Stimulated activated CD8-positive, alpha-beta memory T cell treated with anti-CD3 and anti-CD28 coated beads, Interleukin-12 subunit alpha, Interleukin-12 subunit beta, amount 100 ng/mL, for 1 hour (primary cell): ENCODE data around the gene PRSS38.
A peak's percentile ranks its signal among the peaks of the same experiment; 100 is the strongest.

Experiments used
- DNase-seq: peaks from one replicate; pipeline ENCODE4 v3.0.0-alpha.2; 2020; ENCODE audit warnings: low read depth

The PRSS38 gene

DNA sequence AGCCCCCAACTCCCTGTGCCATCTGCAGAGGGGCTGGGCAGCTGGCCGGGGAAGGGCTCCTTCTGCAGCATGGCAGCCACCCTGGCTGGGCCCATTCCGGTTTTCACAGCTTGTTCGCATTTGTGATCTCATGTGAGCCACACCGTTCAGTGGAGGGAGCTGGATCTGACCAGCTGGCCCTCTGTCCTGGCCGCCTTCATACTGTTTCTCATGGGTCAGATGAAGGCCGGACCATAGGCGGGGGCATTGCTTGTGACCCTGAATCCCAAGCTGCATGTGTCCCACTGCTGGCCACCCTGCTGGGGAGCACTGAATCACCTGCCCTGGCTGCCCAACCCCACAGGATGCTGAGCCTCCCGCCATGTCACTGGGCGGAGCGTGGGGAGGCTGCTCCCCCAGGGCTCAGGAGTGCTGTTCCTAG, 36.4 kb upstream of the PRSS38 start:
- no peak for DNase-seq

DNA sequence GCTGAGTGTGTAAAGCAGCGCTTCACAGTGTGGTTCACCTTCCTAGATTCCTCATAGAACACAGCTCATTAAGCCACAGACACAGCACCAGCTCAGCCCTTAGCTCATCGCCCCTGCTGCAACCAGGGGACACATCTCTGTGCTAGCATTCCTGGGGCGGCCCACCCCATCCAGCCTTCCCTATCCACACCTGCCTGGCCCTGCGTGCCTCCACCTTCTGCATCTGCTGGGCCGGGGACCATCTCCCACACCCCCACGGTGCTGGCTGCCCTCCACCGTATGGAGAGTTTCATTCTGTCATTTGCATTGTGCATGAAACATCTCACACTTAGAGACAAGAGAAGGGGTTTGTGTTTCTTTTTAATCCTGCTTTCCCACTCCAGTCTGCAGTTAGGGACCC, 35.8 kb upstream of the PRSS38 start:
- no peak for DNase-seq

DNA sequence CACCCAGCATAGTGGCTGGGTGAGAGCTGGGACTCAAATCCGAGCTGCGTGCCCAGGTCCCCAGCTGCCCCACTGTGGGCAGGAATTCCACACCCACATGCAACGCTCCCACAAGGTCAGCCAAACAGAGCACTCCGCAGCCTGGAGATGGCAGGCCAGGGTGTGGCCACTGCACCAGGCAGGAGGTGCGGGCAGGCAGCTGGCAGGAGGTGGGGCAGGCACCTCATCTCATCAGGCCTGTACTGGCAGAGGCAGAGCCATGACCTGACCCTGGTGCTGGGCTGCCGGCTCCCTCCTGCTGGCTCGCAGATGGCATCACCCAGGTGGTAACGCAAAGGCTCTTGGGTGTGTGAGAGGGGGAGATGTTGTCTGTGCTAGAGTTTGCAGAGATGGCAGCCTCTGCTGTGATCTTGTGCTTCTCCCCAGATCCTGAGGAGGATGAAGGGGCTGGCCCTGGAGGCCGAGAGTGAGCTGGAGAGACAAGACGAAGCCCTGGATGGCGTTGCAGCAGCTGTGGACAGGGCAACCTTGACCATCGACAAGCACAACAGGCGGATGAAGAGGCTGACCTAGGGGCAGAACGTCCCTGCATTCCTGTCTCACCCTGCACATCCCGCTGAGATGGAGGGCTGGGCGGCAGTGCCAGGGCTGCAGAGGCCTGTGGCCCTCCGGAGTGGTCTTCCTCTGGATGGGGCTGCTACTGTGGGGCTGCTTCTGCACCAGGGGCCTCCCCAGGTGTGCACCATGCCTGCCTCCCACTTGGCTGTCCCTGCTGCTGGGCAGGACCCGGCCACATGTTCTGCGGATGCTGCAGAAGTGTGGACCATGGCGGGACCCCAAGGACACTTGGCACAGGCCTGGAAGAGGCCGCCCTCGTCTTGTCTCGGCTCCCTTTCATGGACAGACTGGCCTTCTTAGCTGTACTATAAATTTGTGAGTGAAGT, 35.1 kb upstream of the PRSS38 start:
- no peak for DNase-seq

DNA sequence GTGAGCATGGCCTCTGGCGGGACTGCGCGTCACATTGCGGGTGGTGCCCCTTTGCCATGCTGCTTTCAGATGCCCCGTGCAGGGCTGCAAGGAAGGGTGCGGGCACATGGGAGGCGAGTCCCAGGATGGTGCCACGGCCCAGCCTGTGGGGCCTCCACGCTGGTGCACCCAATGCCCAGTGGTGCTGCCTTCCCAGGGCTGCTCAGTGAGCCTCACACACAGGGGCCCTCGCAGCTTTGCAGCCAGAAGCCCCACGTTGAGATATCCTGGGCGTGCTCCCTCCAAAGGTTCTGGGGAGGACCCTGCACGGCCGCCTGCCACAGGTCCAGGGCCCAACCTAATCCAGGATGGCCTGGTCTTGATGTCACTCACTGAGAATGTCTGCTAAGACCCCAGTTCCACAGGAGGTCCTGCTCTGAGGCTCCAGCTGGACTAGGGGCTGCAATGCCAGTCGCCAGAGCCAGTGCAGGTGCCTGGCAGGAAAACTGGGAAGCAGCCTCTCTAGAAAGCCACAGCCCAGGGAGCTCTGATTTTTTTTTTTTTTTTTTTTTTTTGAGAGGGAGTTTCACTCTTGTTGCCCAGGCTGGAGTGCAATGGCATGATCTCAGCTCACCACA, 34.1 kb upstream of the PRSS38 start:
- no peak for DNase-seq

DNA sequence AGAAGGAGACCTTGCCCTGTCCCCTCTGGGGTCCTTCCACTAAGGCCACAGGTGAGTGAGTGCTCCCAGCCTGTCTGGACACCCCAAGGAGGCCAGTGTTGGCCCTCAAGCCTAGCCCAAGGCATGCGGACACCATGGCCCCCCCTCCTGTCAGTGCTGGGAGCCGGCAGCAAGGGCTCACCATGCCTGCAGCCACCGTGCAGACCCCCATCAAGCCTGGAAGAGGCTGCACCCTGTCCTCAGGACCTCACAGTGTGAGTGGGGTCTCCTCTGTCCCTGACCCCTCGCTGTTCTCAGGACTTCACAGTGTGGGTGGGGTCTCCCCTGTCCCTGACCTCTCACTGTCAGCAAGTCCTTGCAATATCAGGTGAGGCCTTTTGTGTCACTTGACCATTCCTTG, 33.2 kb upstream of the PRSS38 start:
- DNase-seq, result no peak

DNA sequence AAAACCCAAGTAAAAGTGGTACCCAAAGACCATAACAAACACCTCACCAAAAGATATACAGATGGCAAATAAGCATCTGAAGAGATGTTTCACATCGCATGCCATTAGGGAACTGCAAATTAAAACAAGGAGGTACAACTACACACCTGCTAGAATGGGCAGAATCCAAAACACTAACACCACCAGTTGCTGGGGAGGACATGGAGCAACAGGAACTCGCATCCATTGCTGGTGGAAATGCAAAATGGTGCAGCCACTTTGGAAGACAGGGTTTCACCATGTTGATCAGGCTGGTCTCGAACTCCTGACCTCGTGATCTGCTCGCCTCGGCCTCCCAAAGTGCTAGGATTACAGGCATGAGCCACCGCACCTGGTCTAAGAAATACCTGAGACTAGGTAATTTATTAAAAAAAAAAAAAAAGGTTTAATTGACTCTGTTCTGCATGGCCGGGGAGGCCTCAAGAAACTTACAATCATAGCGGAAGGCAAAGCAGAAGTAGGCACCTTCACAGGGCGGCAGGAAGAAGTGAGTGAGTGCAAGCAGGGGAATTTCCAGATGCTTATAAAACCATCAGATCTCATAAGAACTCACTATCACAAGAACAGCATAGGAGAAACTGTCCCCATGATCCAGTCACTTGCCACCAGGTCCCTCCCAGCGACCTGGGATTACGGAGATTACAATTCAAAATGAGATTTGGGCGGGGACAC, 30.2 kb upstream of the PRSS38 start:
- no peak for DNase-seq

DNA sequence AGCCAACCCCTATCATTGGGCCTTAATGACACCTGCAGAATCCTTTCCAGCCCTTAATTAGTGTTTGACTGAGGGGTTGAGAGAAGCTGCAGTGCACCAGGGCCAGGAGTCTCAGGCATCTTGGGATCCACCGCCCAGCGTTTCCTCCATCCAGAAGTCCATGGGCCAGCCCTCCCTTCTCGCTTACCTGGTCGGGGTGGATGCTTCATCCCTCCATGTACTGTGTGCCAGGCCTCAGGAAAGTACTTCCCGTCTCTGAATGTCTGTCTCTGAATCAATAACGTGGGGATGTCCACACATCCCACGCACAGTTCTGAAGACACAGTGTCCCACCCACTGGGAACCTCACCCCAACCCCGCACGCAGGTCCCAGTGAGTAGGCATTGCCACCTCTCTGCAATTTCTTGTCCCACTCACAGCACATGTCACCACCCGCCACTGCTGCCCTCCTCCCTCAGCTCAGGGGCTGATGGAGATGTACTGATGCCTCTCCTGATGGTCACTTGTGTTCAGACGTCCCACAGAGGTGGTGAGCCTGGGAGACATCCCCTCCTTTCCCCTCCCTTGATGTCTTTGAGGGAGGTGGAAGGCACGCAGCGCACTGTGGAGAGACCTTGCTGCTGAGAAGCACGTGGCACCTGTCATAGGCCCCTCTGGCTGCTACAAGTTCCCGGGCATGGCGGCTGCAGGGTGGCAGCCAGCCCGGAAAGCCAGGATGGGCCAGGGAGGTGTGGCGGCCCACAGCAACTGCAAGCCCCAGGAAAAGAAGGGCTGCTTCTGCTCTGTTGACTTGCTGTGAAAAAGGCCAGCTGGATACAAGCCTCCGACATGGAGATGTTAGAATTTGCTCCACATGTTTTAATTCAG, 29.4 kb upstream of the PRSS38 start:
- no peak for DNase-seq

DNA sequence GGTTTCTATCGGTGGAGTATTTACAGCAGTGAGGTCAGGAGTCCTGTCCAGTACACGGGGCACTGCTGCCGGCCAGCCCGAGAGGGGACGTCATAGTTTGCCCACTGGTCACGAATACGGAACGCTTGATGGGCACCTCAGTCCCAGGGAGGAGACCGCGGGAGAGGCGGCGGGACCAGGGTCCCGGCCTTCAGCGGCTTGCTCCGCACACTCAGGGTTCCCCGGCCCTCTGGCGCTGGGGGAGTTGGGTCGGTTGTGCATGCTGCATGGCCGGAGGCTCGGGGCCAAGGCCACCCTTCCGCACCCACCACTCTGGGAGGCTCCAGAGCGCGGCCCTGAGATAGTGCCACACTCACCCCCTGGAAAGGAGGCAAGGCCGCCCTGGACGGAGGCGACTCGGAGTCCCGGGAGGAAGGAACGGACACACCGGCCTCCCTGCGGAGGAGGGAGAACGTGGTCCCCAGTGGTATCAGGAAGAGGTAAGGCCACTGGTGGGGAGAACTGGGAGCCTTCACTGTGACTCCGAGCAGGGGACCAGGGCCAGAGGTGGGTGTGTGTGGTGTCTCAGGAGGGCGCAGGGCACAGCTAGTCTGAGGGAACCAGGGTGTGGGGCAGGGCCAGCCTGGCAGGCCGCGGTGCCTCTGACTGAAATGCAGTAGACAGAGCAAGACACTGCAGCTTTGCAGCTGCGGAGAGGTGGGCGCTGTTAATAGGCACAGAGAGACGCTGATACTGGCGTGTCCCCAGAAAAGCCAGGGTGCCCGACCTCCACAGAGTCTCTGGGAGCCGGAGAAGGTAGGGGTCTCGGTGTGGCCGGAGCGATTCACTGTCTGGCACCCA, 28.6 kb upstream of the PRSS38 start:
- DNase-seq, result no peak

DNA sequence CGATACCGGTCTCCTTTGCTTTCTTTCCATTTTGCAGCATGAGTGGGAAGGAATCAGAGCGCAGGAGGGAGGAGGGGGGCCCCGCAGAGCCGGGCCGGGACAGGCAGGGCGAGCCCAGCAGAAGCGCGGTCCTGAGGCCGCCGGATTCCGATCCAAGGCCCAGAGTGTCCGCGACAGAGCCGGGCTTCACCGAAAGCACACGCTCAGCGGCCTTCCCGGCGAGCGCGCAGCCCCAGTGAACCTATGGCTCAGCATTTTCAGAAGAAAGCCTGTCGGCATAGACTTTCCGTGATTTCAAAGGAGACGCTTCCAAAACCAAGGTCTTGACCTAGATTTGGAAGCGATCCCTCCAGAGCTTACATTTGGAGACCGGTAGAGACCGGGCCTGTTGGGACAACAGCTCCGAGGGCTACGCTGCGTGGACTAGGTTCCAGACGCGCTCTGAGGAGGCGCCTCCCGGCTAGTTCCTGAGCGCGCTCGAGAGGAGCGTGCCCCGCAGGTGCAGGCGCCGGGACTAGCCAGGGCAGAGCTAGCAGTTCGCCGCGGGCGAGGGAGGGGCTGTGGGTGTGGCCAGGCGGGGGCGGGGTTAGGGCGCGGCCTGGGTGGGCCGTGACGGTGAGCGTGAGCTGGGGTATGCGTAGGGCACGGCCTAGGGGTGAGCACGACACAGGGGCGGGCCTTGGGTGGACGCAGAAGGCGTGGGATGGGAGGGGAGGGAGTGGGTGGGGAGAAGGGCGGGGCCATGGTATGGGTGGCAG, 27.8 kb upstream of the PRSS38 start:
- peak; percentile 90 for DNase-seq

DNA sequence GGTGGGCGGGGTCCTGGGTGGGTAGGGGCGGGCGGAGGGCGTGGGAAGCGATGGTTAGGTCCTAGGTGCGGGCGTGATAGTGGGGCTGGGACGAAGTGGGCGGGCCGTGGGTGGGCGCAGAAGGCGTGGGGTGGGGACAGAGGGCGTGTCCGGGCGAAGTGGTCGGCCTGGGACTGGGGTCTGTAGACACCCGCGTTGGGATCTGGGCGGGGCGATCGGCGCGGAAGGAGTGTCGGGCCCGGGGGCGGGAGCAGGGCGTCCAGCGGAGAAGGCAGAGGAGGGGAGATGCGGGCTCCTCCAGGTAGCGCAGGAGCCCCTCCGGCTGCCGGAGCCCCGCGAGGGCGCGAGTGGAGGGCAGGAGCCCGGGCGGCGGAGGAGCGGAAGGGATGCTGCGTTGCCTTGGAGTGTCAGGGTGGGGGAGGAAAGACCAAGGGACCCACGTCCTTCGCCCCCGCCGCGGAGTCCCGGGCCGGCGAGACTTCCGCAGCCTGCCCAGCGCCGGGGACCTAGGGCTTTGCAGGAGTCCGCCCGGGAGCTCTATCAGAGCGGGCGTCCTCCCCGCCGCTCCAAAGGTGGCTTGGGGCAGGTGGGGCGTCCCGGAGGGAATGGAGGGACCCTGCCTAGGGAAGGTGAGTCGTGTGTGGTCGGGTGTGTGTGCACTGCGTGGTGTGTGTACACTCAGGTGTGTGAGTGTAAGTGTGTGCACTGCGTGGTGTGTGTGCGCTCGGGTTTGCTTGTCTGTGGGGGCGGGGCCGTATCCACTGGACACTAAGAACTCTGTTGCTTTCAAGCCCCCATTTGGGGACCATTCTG, 27.0 kb upstream of the PRSS38 start:
- DNase-seq, result no peak

DNA sequence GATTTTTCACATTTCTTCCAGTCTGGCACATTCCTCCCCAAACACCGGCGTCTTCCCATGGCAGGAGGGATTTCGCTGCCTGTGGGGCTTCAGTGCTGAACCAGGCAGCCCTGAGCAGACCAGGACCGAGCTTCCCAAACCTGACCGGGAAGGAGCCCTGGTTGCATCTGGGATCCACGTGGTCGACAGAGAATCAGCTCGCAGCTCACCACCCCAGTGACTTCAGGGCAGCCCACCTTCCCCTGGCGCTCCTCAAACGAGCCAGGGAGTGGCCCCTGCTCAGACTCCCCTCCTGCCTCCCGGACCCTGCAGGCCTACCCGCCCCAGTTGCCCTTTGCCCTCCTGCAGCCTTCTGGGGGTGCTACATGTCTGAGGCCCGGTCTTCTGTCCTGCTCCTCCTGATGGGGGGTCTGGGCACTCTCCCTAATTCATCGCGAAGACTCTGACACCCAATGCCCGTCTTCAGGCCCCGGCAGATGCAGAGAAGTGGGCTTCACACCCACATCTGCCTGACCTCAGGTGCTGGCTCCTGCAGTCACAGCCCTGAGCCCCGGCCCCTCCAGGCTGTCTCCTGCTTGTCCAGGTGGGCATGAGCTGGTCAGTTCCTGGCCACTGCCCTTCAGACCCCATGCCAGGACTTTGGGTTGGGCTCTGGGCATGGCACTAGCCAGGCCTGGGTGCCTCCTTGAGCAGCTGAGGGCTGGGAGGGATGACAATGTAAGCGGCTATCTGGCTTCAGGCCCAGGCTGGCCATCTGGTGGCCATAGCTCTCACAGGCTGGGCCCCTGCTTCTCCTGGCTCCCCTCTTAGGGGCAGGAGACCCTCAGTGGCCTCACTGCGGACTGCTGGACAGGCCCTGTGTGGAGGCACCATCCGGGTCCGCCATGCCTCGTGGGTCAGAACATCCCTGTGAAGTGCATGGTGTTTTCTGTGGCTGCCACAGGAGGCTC, 26.1 kb upstream of the PRSS38 start:
- DNase-seq, result no peak

DNA sequence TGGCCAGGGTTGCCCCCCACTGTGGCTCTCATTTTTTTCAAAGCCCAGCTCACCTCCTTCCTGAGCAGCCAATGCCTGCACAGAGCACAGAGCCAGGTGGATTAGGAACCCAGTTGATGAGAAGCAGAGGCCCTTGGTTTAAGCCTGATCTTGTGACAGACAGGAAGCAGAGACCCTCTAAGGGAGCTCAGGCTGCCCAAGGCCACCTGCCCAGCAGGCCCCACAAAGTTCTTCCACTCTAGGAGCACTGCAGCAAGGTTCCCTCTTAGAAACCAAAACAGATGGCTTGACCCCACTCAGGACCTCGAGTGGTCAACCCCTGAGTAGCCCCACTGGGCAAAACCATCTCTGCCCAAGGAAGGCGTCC, 25.5 kb upstream of the PRSS38 start:
- no peak for DNase-seq

DNA sequence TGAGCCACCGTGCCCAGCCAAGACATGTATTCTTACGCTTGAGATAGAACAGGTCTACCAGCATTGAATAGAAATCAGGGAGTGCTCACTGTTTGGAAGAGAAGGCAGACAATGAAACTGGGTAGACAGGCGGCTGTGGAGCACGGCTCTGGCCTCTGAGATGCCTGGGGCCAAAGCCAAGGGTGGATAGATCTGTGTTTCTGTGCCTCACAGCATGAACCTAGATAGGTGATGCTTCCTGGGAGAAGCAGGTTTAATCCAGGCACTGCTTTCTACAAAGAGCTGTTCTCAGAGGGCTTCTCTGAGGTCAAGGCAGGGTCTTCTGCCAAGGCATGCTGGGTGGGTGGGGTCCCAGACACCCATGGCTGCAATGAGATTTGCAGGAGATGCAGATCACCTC, 24.6 kb upstream of the PRSS38 start:
- no peak for DNase-seq

DNA sequence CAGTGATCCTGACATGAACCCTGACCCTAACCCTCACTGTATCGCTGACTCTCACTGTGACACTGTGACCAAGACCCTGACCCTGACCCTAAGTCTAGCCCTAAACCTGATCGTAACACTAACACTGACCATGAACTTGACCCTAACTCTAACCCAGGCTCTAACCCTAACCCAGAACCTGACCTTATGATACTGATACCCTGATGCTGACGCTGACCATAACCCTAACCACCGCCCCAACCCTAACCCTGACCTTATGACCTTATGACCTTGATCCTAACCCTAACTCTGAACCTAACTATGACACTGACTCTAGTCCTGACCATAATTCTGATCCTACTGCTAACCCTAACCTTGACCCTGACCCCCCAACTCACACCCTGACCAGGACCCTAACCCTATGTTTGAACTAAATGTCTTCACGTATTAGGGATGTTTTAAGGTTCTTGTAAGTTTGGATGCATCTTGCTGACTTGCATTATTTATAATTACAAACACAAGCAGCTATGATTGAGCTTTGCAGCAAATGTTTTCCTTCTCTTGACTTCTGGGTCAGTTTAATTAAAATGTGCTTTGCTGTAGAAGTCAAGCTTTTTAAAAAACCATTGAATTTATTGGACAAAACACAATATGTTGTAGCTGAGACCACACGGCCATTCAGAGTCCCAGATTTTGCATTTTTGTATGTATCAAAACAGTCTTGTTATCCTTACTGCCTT, 23.9 kb upstream of the PRSS38 start:
- DNase-seq, result no peak

DNA sequence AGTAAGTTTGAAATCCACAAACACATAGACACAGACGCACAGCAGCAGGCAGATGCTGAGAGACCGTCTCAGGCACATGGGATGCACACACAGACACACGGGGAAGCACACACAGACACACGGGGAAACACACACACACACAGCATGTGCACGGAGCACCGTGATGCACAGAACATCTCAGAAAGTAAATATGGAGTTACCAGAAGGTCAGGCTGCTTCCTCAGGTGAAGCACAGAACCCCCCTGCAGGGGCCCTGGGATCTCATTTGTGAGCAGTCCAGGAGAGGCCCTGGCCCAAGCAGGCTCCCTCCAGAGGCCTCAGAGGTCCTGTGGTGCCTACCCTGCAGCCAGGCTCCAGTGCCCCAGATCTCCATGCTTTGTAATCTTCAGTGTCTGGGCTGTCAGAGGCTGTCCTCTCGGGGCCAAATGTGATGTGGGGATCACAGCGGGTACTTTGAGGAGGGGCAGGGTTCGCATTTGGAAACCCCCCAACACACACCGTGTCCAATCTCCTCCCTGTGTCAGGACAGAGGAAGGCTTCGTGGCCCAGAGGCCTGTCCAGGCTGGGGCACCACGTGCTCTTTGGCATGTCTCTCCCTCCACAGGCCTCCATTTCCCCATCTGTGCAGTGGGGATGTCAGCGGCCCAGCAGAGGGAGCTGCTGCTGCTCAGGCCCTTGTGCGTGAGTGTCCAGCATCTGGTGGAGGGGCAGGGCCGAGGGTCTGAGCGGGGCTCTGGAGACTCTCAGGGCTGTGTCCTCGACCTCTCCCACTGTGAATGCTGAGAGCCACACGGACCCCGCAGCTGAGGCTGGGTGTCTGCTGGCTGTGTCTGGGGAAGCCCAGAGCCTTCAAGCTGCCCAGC, 23.0 kb upstream of the PRSS38 start:
- DNase-seq, result no peak

DNA sequence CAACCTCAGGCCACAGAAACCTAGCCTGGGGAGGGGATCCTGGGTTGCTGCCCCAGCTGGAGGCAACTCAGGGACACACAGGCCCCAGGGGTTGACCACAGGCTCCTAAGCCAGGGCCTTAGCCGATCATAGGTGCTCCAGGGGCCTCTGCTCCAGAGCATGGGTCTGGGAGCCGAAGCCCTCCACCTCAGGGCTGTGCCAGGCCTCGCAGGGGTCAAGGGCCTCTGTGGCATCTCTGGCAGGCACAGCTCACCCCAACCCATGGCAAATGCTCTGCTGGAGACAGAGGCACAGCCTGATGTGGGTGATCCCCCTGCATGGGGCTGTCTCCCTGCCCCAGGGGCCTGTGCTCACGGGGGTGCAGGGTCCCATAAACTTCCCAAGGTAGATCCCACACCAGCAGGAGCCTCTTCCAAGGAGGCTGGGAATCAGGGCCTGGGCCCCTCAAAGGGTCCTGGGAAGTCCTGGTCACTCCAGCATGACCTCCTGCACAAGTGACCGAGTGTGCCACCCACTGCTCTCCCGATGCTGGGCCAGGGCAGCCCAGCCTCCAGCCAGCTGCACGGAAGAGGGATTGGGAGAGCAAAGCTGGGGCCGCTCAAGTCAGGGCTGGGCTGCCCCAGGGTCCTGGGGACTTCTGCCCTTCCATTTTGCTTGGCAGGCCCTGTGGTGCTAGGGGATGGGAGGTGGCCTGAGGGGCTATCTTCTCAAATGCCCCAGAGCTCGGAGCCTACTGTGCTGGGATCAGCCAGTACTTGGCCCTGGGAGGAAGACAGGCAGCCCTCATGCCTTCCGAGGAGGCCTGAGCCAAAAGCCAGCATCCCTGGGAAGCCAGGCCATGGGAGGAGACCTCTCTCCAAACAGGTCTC, 22.2 kb upstream of the PRSS38 start:
- no peak for DNase-seq
